ENCODE measurements around the gene ABLIM3. TPM values are rescaled to one million over a fixed set of nuclear protein-coding genes. Genes with fewer than 3 reads are reported as not detected.
A peak's percentile ranks its signal among the peaks of the same experiment; 100 is the strongest.

The ABLIM3 gene
- total and polyA plus RNA-seq, 2 donors (not counting 3 experiments of a cell fraction or from before 2014, with no cell fraction given), result 16.7 to 42.1 TPM

DNA sequence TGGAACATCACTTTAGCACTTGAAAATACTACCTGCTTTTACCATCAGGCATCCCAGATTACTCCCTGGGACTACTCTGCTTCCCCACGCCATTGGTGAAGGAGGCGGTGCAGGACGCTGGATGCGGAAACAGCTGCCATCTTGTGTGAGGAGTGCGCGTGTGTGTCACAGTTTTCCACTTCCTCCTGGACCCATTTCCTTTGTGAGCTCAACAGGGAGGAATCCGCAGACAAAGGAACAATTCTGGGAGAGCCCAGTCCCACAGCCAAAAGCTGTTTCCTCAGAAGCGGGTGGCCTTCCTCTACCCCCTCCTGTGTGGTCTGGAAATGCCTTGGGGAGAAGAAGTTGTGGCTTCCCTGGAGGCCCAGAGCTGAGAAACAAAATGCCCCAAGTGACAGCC, 147.1 kb downstream of the ABLIM3 start:
- Histone ChIP-seq H3K9me3 (replicated peaks; ENCODE audit: control insufficient read depth, insufficient read depth, low read length) (no peaks in the 10 kb centered on the region), H3K79me2 (ENCODE audit: control insufficient read depth, insufficient read depth, low read length) (no peaks in the 10 kb centered on the region), H3K4me1 (ENCODE audit: control insufficient read depth, extremely low read depth, insufficient read depth, low read length) (peaks cover 27% of the 10 kb centered on the region), H3K27ac (ENCODE audit: insufficient read depth, low read depth, low read length) (peak overlapping the region; percentile 86), H2AFZ (ENCODE audit: low read depth, low read length) (peak overlapping the region; percentile 35), H3K27me3 (ENCODE audit: control insufficient read depth in 2 of 2, insufficient read depth in 2 of 2, low read length in 2 of 2) (no peaks in the 10 kb centered on the region), H3K36me3 (ENCODE audit: control insufficient read depth in 2 of 2, extremely low read depth in 1 of 2, insufficient read depth in 2 of 2, low read length in 2 of 2) (no peaks in the 10 kb centered on the region), H4K20me1 (replicated peaks; ENCODE audit: control insufficient read depth, extremely low read depth, insufficient read depth, low read length) (no peaks in the 10 kb centered on the region), H3K4me3 (replicated peaks in 1 of 3; ENCODE audit: insufficient read depth in 1 of 3, low read depth in 1 of 3, low read length in 3 of 3) (no peak overlapping the region), H3K4me2 (ENCODE audit: insufficient read depth, low read length) (peak overlapping the region; percentile 8), H3K9me1 (replicated peaks; ENCODE audit: control insufficient read depth, extremely low read depth, insufficient read depth, low read length) (no peaks in the 10 kb centered on the region), H3K9ac (replicated peaks; ENCODE audit: extremely low read depth, insufficient read depth, low read length) (peak overlapping the region; percentile 53)
- FAIRE-seq (peak; percentile 92), DNase-seq (ENCODE audit: low read depth, low spot score) (peak; percentile 70)
- dilution Hi-C loops (cut with MboI; ENCODE audit: extremely low pct_ligation_motif_present, low sequenced_read_pairs), result no loop called here
- intact Hi-C loops (cut with micrococcal nuclease), result loop anchor here (1.0 kb wide), 1 partner anchor 57 kb away; the partner anchor contains the start of gene GRPEL2
- no TSS peak for BruUV-seq (replicated peaks)
- TF ChIP-seq MAX (IDR thresholded peaks at IDR 0.05; ENCODE audit: insufficient read depth, insufficient read length) (no peak), POLR2AphosphoS5 (IDR thresholded peaks at IDR 0.05; ENCODE audit: insufficient read depth, low read depth, low read length) (peak; percentile 47), JUN (IDR thresholded peaks at IDR 0.05; ENCODE audit: borderline replicate concordance, insufficient read depth, insufficient read length, low read depth) (peak; percentile 77)
- POLR2A ChIA-PET, result interaction anchor here (1.7 kb wide), 1 partner anchor 10 kb away, joined by 10 read pairs; no protein-coding TSS in a partner anchor
- CTCF ChIA-PET, result interaction anchor here (1.0 to 3.5 kb wide), 12 partner anchors 9 to 147 kb away, joined by 3 to 12 read pairs (median 6); partner anchors contain the start of genes ABLIM3 and AFAP1L1

- no peak overlapping the region for H2AFZ ChIP-seq (ENCODE audit: low read depth, low read length)
- H3K4me3 ChIP-seq (replicated peaks in 1 of 3; ENCODE audit: insufficient read depth in 1 of 3, low read depth in 1 of 3, low read length in 3 of 3), result no peak overlapping the region
- no peaks in the 10 kb centered on the region for H4K20me1 ChIP-seq (replicated peaks; ENCODE audit: control insufficient read depth, extremely low read depth, insufficient read depth, low read length)
- H3K79me2 ChIP-seq (ENCODE audit: control insufficient read depth, insufficient read depth, low read length), result no peaks in the 10 kb centered on the region
- FAIRE-seq (peak; percentile 89), DNase-seq (ENCODE audit: low read depth, low spot score) (peak; percentile 84)
- H3K4me2 ChIP-seq (ENCODE audit: insufficient read depth, low read length), result peak overlapping the region; percentile 8
- POLR2A ChIA-PET, result interaction anchor here (1.7 kb wide), 1 partner anchor 10 kb away, joined by 10 read pairs; no protein-coding TSS in a partner anchor
- CTCF ChIA-PET, result interaction anchor here (1.0 to 3.5 kb wide), 7 partner anchors 17 to 78 kb away, joined by 3 to 12 read pairs (median 7); partner anchors contain the start of gene AFAP1L1
- no peaks in the 10 kb centered on the region for H3K9me3 ChIP-seq (replicated peaks; ENCODE audit: control insufficient read depth, insufficient read depth, low read length)
- dilution Hi-C loops (cut with MboI; ENCODE audit: extremely low pct_ligation_motif_present, low sequenced_read_pairs) (no loop called here), intact Hi-C loops (cut with micrococcal nuclease) (loop anchor here (1.0 kb wide), 5 partner anchors 9 to 59 kb away; no protein-coding TSS in a partner anchor)
- peak overlapping the region; percentile 53 for H3K9ac ChIP-seq (replicated peaks; ENCODE audit: extremely low read depth, insufficient read depth, low read length)
- peaks cover 27% of the 10 kb centered on the region for H3K4me1 ChIP-seq (ENCODE audit: control insufficient read depth, extremely low read depth, insufficient read depth, low read length)
- no peaks in the 10 kb centered on the region for H3K27me3 ChIP-seq (ENCODE audit: control insufficient read depth in 2 of 2, insufficient read depth in 2 of 2, low read length in 2 of 2)
- peak overlapping the region; percentile 86 for H3K27ac ChIP-seq (ENCODE audit: insufficient read depth, low read depth, low read length)
- no TSS peak for BruUV-seq (replicated peaks)
- H3K36me3 ChIP-seq (ENCODE audit: control insufficient read depth in 2 of 2, extremely low read depth in 1 of 2, insufficient read depth in 2 of 2, low read length in 2 of 2), result no peaks in the 10 kb centered on the region
- no peaks in the 10 kb centered on the region for H3K9me1 ChIP-seq (replicated peaks; ENCODE audit: control insufficient read depth, extremely low read depth, insufficient read depth, low read length)
- peak; percentile 55 for TF ChIP-seq GATA2 (IDR thresholded peaks at IDR 0.05; ENCODE audit: insufficient read depth, insufficient read length, low read depth, low read length)
- TF ChIP-seq MAX (IDR thresholded peaks at IDR 0.05; ENCODE audit: insufficient read depth, insufficient read length), result no peak
- TF ChIP-seq MYC (IDR thresholded peaks at IDR 0.05; ENCODE audit: low read depth, low read length), result no peak
- peak; percentile 70 for TF ChIP-seq JUN (IDR thresholded peaks at IDR 0.05; ENCODE audit: borderline replicate concordance, insufficient read depth, insufficient read length, low read depth)
- no peak for TF ChIP-seq POLR2AphosphoS5 (IDR thresholded peaks at IDR 0.05; ENCODE audit: insufficient read depth, low read depth, low read length)
- TF ChIP-seq POLR2A (IDR thresholded peaks at IDR 0.05; ENCODE audit: low read depth, low read length), result no peak
- TF ChIP-seq, protein P1, sequence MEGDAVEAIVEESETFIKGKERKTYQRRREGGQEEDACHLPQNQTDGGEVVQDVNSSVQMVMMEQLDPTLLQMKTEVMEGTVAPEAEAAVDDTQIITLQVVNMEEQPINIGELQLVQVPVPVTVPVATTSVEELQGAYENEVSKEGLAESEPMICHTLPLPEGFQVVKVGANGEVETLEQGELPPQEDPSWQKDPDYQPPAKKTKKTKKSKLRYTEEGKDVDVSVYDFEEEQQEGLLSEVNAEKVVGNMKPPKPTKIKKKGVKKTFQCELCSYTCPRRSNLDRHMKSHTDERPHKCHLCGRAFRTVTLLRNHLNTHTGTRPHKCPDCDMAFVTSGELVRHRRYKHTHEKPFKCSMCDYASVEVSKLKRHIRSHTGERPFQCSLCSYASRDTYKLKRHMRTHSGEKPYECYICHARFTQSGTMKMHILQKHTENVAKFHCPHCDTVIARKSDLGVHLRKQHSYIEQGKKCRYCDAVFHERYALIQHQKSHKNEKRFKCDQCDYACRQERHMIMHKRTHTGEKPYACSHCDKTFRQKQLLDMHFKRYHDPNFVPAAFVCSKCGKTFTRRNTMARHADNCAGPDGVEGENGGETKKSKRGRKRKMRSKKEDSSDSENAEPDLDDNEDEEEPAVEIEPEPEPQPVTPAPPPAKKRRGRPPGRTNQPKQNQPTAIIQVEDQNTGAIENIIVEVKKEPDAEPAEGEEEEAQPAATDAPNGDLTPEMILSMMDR (IDR thresholded peaks at IDR 0.05; ENCODE audit: extremely low read depth in 1 of 2, insufficient read depth in 1 of 2, low read depth in 1 of 2, low read length in 2 of 2), result no peak
- no peak for TF ChIP-seq EZH2 (IDR thresholded peaks at IDR 0.05; ENCODE audit: borderline replicate concordance, low read depth, low read length, severe bottlenecking)
- no peak for TF ChIP-seq FOS (IDR thresholded peaks at IDR 0.05; ENCODE audit: borderline replicate concordance, insufficient read depth, low read length)
Measured at GRCh38 chr5:149289301-149289700, 148.0 kb downstream of the ABLIM3 start.
